AG04450 (cell line): ENCODE data around the gene PEAK3. TPM values are rescaled to one million over a fixed set of nuclear protein-coding genes. Genes with fewer than 3 reads are reported as not detected.

Experiments used
- CTCF ChIA-PET: fragments of 300-600, 350-600 bp; formaldehyde crosslinking; extraction: SDS; loops from one replicate; lab custom pipeline; 2022; ENCODE audit warnings: antibody characterized with exemption, inconsistent platforms; lab: Charles Lee
- POLR2A ChIA-PET: fragments of 350-600 bp; formaldehyde crosslinking; extraction: SDS; loops from one replicate; lab custom pipeline; 2021; ENCODE audit warnings: antibody characterized with exemption, inconsistent platforms; lab: Yijun Ruan, JAX
- DNase-seq: peaks from one replicate; pipeline ENCODE4 v3.0.0-alpha.2; 2011; ENCODE audit warnings: low read depth, low spot score
- H3K27ac ChIP-seq: one replicate; pipeline ENCODE4 v1.5.1; 2012; ENCODE audit warnings: low read depth, low read length, control low read depth
- H3K27me3 ChIP-seq: one replicate; pipeline ENCODE4 v1.6.0; 2012; ENCODE audit warnings: low read length; ENCODE audit not compliant: control insufficient read depth, insufficient read depth
- H3K4me3 ChIP-seq: 2 replicates; pipeline ENCODE4 v1.5.1; 2011; ENCODE audit warnings: mild to moderate bottlenecking, low read depth, low read length, control low read depth
- H3K9me3 ChIP-seq: 2 replicates; pipeline ENCODE4 v1.5.1; 2012; ENCODE audit warnings: low read length; ENCODE audit not compliant: control insufficient read depth, insufficient read depth
- CTCF ChIP-seq: IDR thresholded peaks from 2 replicates; pipeline ENCODE4 v1.5.1; 2011; ENCODE audit warnings: low read depth, low read length, control low read depth, inconsistent platforms
- polyA plus RNA-seq: library from polyadenylated mRNA; depleted of rRNA; stranded (reverse); fragments of >200 nt; gene quantifications from 2 replicates; pipeline ENCODE4 v1.2.3, GENCODE V29; 2011

Gene PEAK3
- polyA plus RNA-seq, 1 experiment = 0.04 TPM

- DNase-seq = no peak
- Histone ChIP-seq H3K27ac (no peak overlapping the region), H3K27me3 (no peaks in the 10 kb centered on the region), H3K9me3 (peaks cover 11% of the 10 kb centered on the region; the same call in 1 of the 2 replicates), H3K4me3 (peak overlapping the region; percentile 75)
- POLR2A ChIA-PET = interaction anchor here (0.7 to 1.1 kb wide), 2 partner anchors 11 to 14 kb away, joined by 3 read pairs; no protein-coding TSS in a partner anchor
- CTCF ChIA-PET = no interaction called here
- TF ChIP-seq CTCF = no peak
Measured at GRCh38 chr19:2268861-2269243, 13.1 kb downstream of the PEAK3 start.

- ChIA-PET CTCF (no interaction called here), POLR2A (interaction anchor here (0.7 kb wide), 1 partner anchor 10 kb away, joined by 3 read pairs; no protein-coding TSS in a partner anchor)
- no peak for DNase-seq
- H3K27ac ChIP-seq = no peak overlapping the region
- no peak for TF ChIP-seq CTCF
- H3K4me3 ChIP-seq = no peak overlapping the region
- no peaks in the 10 kb centered on the region for H3K27me3 ChIP-seq
- peaks cover 11% of the 10 kb centered on the region; the same call in 1 of the 2 replicates for H3K9me3 ChIP-seq
Measured at GRCh38 chr19:2268480-2268830, 13.5 kb downstream of the PEAK3 start.

- TF ChIP-seq CTCF = no peak
- H3K9me3 ChIP-seq = peaks cover 4% of the 10 kb centered on the region; the same call in 1 of the 2 replicates
- no peak overlapping the region for H3K4me3 ChIP-seq
- no peak overlapping the region for H3K27ac ChIP-seq
- no peaks in the 10 kb centered on the region for H3K27me3 ChIP-seq
- DNase-seq = peak; percentile 34
- ChIA-PET POLR2A (no interaction called here), CTCF (no interaction called here)
Measured at GRCh38 chr19:2266183-2266993, 15.6 kb downstream of the PEAK3 start.

GRCh38 chr19:2261438-2262172 is 20.4 kb downstream of the PEAK3 start:
- peak; percentile 53 for TF ChIP-seq CTCF
- Histone ChIP-seq H3K27me3 (no peaks in the 10 kb centered on the region), H3K9me3 (no peaks in the 10 kb centered on the region), H3K27ac (no peak overlapping the region), H3K4me3 (no peak overlapping the region)
- no peak for DNase-seq
- ChIA-PET CTCF (interaction anchor here (0.5 kb wide), 1 partner anchor 206 kb away, joined by 5 read pairs; no protein-coding TSS in a partner anchor), POLR2A (interaction anchor here (0.6 kb wide), 1 partner anchor 405 kb away, joined by 3 read pairs; no protein-coding TSS in a partner anchor)
